Pancreas (tissue), 10 donors: ENCODE data around the gene UVRAG. TPM values are rescaled to one million over a fixed set of nuclear protein-coding genes. Genes with fewer than 3 reads are reported as not detected.

ENCODE experiments used
- ATAC-seq, 4 donors: fragments of 200-7000 bp; cut with Tn5 transposase; one replicate each; pipeline versions ENCODE4 v1.8.0 to v1.9.1; 2020; ENCODE audit warnings: mild to moderate bottlenecking in 4 of 4, moderate library complexity in 4 of 4
- DNase-seq, 6 donors: peaks; one replicate each; pipeline ENCODE4 v3.0.0-alpha.2; 2020
- FAIRE-seq: peaks from 2 replicates; lab custom pipeline; 2012; peaks lifted over from hg19 to GRCh38; lab: Jason Lieb, UNC
- H3K27ac ChIP-seq, 4 donors: fragments of 200-600 bp; sonication (generic); 1 replicate in 3 of 4; 2 replicates in 1 of 4; pipeline versions ENCODE4 v1.5.0 to v1.8.0; 2020
- H3K27me3 ChIP-seq, 4 donors: fragments of 200-600 bp; one replicate each; pipeline ENCODE4 v1.8.0; 2021
- H3K36me3 ChIP-seq, 3 donors: fragments of 200-600 bp; sonication (generic) in 1 of 3; one replicate each; pipeline versions ENCODE4 v1.5.0 to v1.8.0; 2020 to 2021
- H3K4me1 ChIP-seq, 3 donors: fragments of 200-600 bp; one replicate each; pipeline ENCODE4 v1.8.0; 2021
- H3K4me3 ChIP-seq, 4 donors: fragments of 200-600 bp; sonication (generic) in 2 of 4; one replicate each; pipeline versions ENCODE4 v1.5.0 to v1.8.0; 2020 to 2021
- H3K9me3 ChIP-seq, 4 donors: fragments of 200-600 bp; one replicate each; pipeline ENCODE4 v1.8.0; 2021
- CTCF ChIP-seq, 4 donors: fragments of 200-600 bp; sonication (generic) in 3 of 4; IDR thresholded peaks; one replicate each; pipeline versions ENCODE4 v1.5.0 to v1.8.0; 2021; ENCODE audit warnings: antibody characterized with exemption in 4 of 4
- WGBS, 2 donors: extraction: QIAGEN DNeasy Blood & Tissue Kit; methylation state at CpG; one replicate each; pipeline ENCODE4 v1.1.7; 2013; 5-methylcytosine and 5-hydroxymethylcytosine counted together
- intact Hi-C, 3 donors: fragments of 100-400 bp; cut with DNase I; formaldehyde crosslinking; loops; one replicate each; pipeline versions ENCODE4 v1.11.1 to v1.14.2; 2022
- polyA plus RNA-seq, 2 donors: library from polyadenylated mRNA; stranded (reverse); fragments of 200-250 nt; gene quantifications; one replicate each; pipeline ENCODE4 v1.2.3, GENCODE V29; 2013
- total RNA-seq, 6 donors: library from RNA; stranded (reverse); fragmentation: NEBNext Ultra II Directional in 4 of 6; extraction: Animal tissue kit (Norgen Biotek cat#: 25700) in 4 of 6; gene quantifications; one replicate each; pipeline versions ENCODE4 v1.2.1 to v1.2.4, GENCODE V29; 2021 to 2023
- donor health status: healthy with polysubstance abuse.
- donor health status: DM: no; HTN: no; CAD: no; lungs with moderate emphysema.
- donor health status: DM: no; HTN: no; CAD: no.
- donor health status: control.
- donor health status: control.
- donor health status: Bipolar disorder and iron deficiency.
- donor health status: DM: yes; HTN: yes; CAD: no.
- donor health status: DM: no; HTN: no; CAD: no.
- donor health status: DM: no; HTN: no; CAD: no.
- donor health status: DM: yes; HTN: yes; CAD: no.

Gene UVRAG
- total and polyA plus RNA-seq, 8 donors: 3.3 to 17.2 (median 7.6) TPM

GRCh38 chr11:76148231-76148630 is 333.2 kb downstream of the UVRAG start:
- no peaks in the 10 kb centered on the region for H3K36me3 ChIP-seq
- TF ChIP-seq CTCF (IDR thresholded peaks at IDR 0.05): no peak
- no peak for FAIRE-seq

GRCh38 chr11:76148941-76149613 is 334.1 kb downstream of the UVRAG start:
- H3K4me3 ChIP-seq: no peak overlapping the region
- intact Hi-C loops: no loop called here
- H3K27ac ChIP-seq: no peak overlapping the region
- H3K4me1 ChIP-seq: peaks cover 0 to 14% (median 5%) of the 10 kb centered on the region in 3 donors
- ATAC-seq (no peak), DNase-seq (no peak), FAIRE-seq (no peak)
- no peaks in the 10 kb centered on the region for H3K9me3 ChIP-seq
- TF ChIP-seq CTCF (IDR thresholded peaks at IDR 0.05): no peak
- H3K27me3 ChIP-seq: no peaks in the 10 kb centered on the region
- no peaks in the 10 kb centered on the region for H3K36me3 ChIP-seq
- 81 to 90% methylated on average over 17 of the region's 17 CpGs for WGBS, 2 donors

More at GRCh38 chr11:76148231-76148630, 333.2 kb downstream of the UVRAG start:
- no peak overlapping the region for H3K27ac ChIP-seq
- intact Hi-C loops: no loop called here
- no peak for DNase-seq
- no peaks in the 10 kb centered on the region for H3K27me3 ChIP-seq
- peaks cover 0 to 14% (median 5%) of the 10 kb centered on the region in 3 donors for H3K4me1 ChIP-seq
- WGBS, 2 donors: 79 to 80% methylated on average over 6 of the region's 6 CpGs
- ATAC-seq: no peak
- no peak overlapping the region for H3K4me3 ChIP-seq
- H3K9me3 ChIP-seq: no peaks in the 10 kb centered on the region

- peaks cover 0 to 14% (median 5%) of the 10 kb centered on the region in 3 donors for H3K4me1 ChIP-seq
- TF ChIP-seq CTCF (IDR thresholded peaks at IDR 0.05): no peak
- peak in 1 of 6 donors; percentile 30 for DNase-seq
- no peaks in the 10 kb centered on the region for H3K9me3 ChIP-seq
- no peak overlapping the region for H3K4me3 ChIP-seq
- H3K27me3 ChIP-seq: no peaks in the 10 kb centered on the region
- intact Hi-C loops: loop anchor here in 1 of 3 donors (10.0 kb wide), 1 partner anchor 255 kb away; no protein-coding TSS in a partner anchor
- H3K27ac ChIP-seq: no peak overlapping the region
- no peak for ATAC-seq
- 88 to 94% methylated on average over 6 of the region's 6 CpGs for WGBS, 2 donors
- FAIRE-seq: no peak
- H3K36me3 ChIP-seq: no peaks in the 10 kb centered on the region
Observed at GRCh38 chr11:76149713-76150112, 334.7 kb downstream of the UVRAG start.

GRCh38 chr11:76150141-76150540 is 335.1 kb downstream of the UVRAG start:
- FAIRE-seq: no peak
- DNase-seq: peak in 1 of 6 donors; percentile 20
- intact Hi-C loops: loop anchor here in 1 of 3 donors (10.0 kb wide), 1 partner anchor 255 kb away; no protein-coding TSS in a partner anchor
- Histone ChIP-seq H3K27ac (no peak overlapping the region), H3K4me3 (no peak overlapping the region), H3K9me3 (no peaks in the 10 kb centered on the region), H3K4me1 (peaks cover 0 to 14% (median 5%) of the 10 kb centered on the region in 3 donors), H3K36me3 (no peaks in the 10 kb centered on the region), H3K27me3 (no peaks in the 10 kb centered on the region)
- ATAC-seq: no peak
- no peak for TF ChIP-seq CTCF (IDR thresholded peaks at IDR 0.05)
- 90 to 91% methylated on average over 4 of the region's 4 CpGs for WGBS, 2 donors
